ENCODE measurements around the gene ARSG. TPM values are rescaled to one million over a fixed set of nuclear protein-coding genes. Genes with fewer than 3 reads are reported as not detected.

Gene ARSG
- total and polyA plus RNA-seq, 7 donors = 1.7 to 6.1 (median 2.5) TPM

DNA sequence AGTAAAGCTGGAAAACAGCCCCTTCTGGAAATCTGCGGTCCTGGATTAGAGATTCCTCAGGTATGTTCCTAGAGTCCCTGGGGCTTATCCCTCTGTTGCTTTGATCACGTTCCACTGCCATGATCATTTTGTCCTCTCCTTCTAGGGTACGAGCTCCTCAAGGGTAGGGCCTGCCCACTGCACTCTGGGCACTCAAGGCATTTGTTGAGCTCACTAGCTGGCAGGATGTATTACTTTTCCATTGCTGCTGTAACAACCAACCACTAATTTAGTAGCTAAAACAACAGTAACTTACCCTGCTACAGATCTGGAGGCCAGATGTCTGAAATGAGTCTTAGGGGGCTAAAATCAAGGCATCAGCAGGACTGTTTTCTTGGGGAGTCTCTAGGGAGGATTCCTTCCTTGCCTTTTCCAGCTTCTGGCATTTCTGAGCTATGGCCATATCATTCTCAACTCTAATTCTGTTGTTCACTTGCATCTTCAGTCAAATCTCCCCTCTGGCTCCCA, 65.7 kb downstream of the ARSG start:
- whole genome bisulfite sequencing, 3 donors = 85 to 91% (median 90%) methylated on average over 3 of the region's 3 CpGs
- Histone ChIP-seq H3K9me3 (no peaks in the 10 kb centered on the region), H3K4me3 (no peak overlapping the region), H3K27ac (no peak overlapping the region), H3K36me3 (ENCODE audit: insufficient read depth in 1 of 2, low read depth in 1 of 2) (no peaks in the 10 kb centered on the region), H3K4me1 (peaks cover 7% of the 10 kb centered on the region), H3K27me3 (ENCODE audit: insufficient read depth in 3 of 3, low read length in 2 of 3) (no peaks in the 10 kb centered on the region)
- TF ChIP-seq, protein P1, sequence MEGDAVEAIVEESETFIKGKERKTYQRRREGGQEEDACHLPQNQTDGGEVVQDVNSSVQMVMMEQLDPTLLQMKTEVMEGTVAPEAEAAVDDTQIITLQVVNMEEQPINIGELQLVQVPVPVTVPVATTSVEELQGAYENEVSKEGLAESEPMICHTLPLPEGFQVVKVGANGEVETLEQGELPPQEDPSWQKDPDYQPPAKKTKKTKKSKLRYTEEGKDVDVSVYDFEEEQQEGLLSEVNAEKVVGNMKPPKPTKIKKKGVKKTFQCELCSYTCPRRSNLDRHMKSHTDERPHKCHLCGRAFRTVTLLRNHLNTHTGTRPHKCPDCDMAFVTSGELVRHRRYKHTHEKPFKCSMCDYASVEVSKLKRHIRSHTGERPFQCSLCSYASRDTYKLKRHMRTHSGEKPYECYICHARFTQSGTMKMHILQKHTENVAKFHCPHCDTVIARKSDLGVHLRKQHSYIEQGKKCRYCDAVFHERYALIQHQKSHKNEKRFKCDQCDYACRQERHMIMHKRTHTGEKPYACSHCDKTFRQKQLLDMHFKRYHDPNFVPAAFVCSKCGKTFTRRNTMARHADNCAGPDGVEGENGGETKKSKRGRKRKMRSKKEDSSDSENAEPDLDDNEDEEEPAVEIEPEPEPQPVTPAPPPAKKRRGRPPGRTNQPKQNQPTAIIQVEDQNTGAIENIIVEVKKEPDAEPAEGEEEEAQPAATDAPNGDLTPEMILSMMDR (IDR thresholded peaks at IDR 0.05) = no peak
- intact Hi-C loops (cut with DNase I) = no loop called here
- DNase-seq (no peak), ATAC-seq (no peak)

DNA sequence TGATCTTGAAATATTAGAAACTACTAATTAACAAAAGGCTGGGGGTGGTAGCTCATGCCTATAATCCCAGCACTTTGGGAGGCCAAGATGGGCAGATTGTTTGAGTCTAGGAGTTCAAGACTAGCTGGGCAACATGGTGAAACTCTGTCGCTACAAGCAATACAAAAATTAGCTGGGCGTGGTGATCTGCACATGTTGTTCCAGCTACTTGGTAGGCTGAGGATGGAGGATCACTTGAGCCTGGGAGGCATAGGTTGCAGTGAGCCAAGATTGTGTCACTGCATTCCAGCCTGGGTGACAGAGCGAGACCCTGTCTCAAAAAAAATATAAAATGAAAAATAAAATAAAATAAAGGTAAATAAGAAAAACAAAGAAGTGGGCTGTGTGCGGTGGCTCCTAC, 66.6 kb downstream of the ARSG start:
- Histone ChIP-seq H3K4me3 (no peak overlapping the region), H3K36me3 (ENCODE audit: insufficient read depth in 1 of 2, low read depth in 1 of 2) (no peaks in the 10 kb centered on the region), H3K27me3 (ENCODE audit: insufficient read depth in 3 of 3, low read length in 2 of 3) (no peaks in the 10 kb centered on the region), H3K4me1 (peaks cover 7% of the 10 kb centered on the region), H3K9me3 (no peaks in the 10 kb centered on the region), H3K27ac (no peak overlapping the region)
- DNase-seq (no peak), ATAC-seq (no peak)
- intact Hi-C loops (cut with DNase I) = no loop called here
- TF ChIP-seq, protein P1 (IDR thresholded peaks at IDR 0.05) = no peak
- 91 to 97% (median 95%) methylated on average over 4 of the region's 4 CpGs for WGBS, 3 donors

DNA sequence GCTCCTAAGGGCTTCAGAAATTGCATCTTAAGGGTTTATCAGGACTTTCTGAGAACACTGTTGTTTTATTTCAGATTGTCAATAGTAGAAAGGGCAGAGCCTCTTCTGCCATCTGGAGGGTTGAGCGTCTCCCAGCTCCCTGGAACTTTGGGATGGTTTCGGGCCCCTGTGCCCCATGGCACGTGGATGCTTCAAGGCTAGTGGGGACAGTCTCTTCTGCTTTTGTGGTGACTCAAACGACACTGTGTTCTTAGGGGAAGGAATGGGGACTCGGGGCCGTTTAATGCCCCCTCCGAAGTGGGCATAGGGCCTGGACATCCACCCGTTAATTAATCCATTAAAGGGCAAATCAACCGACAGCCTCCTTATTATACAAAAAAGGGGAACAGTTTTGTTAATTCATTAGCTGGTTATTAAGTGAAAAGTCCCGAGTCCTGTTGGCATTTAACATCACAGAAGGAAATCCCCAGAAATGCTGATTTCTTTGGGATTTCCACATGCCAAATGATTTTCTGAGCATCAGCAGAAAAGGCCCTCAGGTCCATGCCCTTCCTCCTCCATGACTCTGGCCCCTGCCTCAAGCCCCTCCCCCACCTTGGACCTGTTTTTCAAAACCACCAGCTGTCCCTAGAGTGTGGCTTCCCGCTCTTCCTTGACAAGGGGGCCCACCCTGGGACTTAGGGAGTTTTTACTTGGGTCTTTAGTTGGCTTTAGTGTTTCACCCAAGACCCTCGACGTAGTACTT, 68.7 kb downstream of the ARSG start:
- intact Hi-C loops (cut with DNase I) = loop anchor here in 1 of 2 donors (5.0 kb wide), 1 partner anchor 33 kb away; no protein-coding TSS in a partner anchor
- no peak overlapping the region for H3K27ac ChIP-seq

DNA sequence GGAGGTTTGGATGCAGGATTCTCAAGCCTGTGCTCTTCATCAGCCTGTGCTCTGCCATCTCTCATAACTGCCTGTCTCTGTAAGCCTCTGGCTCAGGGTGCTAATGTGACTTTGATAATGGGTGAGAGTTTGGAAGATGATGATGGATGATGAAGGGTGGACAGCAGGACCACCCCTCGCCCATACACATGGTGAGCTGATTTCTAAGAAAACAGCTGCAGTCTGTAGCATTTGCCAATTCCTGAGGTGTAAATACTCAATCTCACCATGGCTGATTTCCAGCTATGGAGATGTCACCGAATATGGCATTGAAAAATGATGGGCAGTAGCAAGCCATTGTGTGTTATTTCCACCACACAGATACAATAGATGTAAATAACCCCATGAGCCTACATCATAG, 74.2 kb downstream of the ARSG start:
- WGBS, 3 donors = 75 to 83% (median 78%) methylated on average over 2 of the region's 2 CpGs
- ATAC-seq (no peak), DNase-seq (no peak)
- TF ChIP-seq, protein P1 (IDR thresholded peaks at IDR 0.05) = no peak
- Histone ChIP-seq H3K27ac (no peak overlapping the region), H3K4me3 (no peak overlapping the region), H3K9me3 (no peaks in the 10 kb centered on the region), H3K36me3 (ENCODE audit: insufficient read depth in 1 of 2, low read depth in 1 of 2) (no peaks in the 10 kb centered on the region), H3K27me3 (ENCODE audit: insufficient read depth in 3 of 3, low read length in 2 of 3) (no peaks in the 10 kb centered on the region), H3K4me1 (no peaks in the 10 kb centered on the region)
- intact Hi-C loops (cut with DNase I) = no loop called here

More for the DNA sequence above, 68.7 kb downstream of the ARSG start:
- DNase-seq = no peak
- peaks cover 4% of the 10 kb centered on the region for H3K4me1 ChIP-seq
- H3K27me3 ChIP-seq (ENCODE audit: insufficient read depth in 3 of 3, low read length in 2 of 3) = no peaks in the 10 kb centered on the region
- no peak overlapping the region for H3K4me3 ChIP-seq
- ATAC-seq = no peak
- no peaks in the 10 kb centered on the region for H3K36me3 ChIP-seq (ENCODE audit: insufficient read depth in 1 of 2, low read depth in 1 of 2)
- WGBS, 3 donors = 81 to 88% (median 88%) methylated on average over 13 of the region's 13 CpGs
- TF ChIP-seq, protein P1 (IDR thresholded peaks at IDR 0.05) = no peak
- no peaks in the 10 kb centered on the region for H3K9me3 ChIP-seq
